ENCODE measurements around the gene U2AF2.

The U2AF2 gene

GRCh38 chr19:55720214-55720746 lies 65.4 kb downstream of the U2AF2 start:
- no peak for DNase-seq

DNA sequence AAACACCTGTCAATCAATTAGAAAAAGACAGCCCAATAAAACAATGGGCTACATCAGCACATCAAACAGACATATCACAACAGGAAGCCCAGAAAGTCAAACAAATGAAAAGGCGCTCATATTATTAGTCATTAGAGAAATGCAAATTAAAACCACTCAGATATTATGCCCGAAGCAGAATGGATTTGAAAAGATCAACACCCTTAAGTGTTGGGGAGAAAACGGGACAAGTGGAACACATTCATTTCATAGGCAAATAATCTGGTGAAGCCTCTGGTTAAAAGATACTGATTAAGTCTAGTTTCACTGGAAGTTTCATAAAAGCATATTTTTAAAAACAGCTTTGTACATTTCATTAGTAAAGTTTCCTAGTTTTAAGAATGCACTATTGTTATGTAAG lies 66.0 kb downstream of the U2AF2 start:
- no peak for DNase-seq

DNA sequence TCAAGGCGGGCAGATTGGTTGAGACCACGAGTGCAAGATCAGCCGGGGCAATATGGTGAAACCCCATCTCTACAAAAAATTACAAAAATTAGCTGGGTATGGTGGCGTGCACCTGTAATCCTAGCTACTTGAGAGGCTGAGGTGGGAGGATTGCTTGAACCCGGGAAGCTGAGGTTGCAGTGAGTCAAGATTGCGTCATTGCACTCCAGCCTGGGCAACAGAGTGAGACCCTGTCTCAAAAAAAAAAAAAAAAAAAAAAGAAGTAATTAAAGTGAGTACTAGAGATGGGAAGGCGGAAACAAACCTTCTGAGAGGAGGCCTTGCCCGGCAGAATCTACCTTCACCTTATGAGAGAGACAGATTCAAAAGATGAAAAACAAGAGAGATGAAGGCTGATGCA lies 68.7 kb downstream of the U2AF2 start:
- DNase-seq, result no peak

All from NCI-H345 (cell line).